Trophoblast cell (in vitro differentiated cells and primary cell): ENCODE results near the gene SLC6A18.
A peak's percentile ranks its signal among the peaks of the same experiment; 100 is the strongest.

Experiments
- DNase-seq, 2 donors: peaks; one replicate each; pipeline ENCODE4 v3.0.0-alpha.2; 2016
- H2AFZ ChIP-seq: 2 replicates; pipeline ENCODE4 v1.6.1; 2013; ENCODE audit warnings: low read length, moderate library complexity, mild to moderate bottlenecking; ENCODE audit not compliant: insufficient read depth, poor library complexity
- H2AK5ac ChIP-seq: 2 replicates; pipeline ENCODE4 v1.6.1; 2013; ENCODE audit warnings: mild to moderate bottlenecking, low read length
- H2BK120ac ChIP-seq: 2 replicates; pipeline ENCODE4 v1.6.1; 2013; ENCODE audit warnings: low read length, mild to moderate bottlenecking, moderate library complexity; ENCODE audit not compliant: insufficient read depth, poor library complexity
- H2BK12ac ChIP-seq: 2 replicates; pipeline ENCODE4 v1.6.1; 2013; ENCODE audit warnings: mild to moderate bottlenecking, low read length, moderate library complexity
- H2BK5ac ChIP-seq: 2 replicates; pipeline ENCODE4 v1.6.1; 2013; ENCODE audit warnings: low read length, low read depth, moderate library complexity, mild to moderate bottlenecking; ENCODE audit not compliant: poor library complexity
- H3K14ac ChIP-seq: 2 replicates; pipeline ENCODE4 v1.6.1; 2013; ENCODE audit warnings: mild to moderate bottlenecking, low read length
- H3K18ac ChIP-seq: 2 replicates; pipeline ENCODE4 v1.6.1; 2013; ENCODE audit warnings: mild to moderate bottlenecking, low read length
- H3K23ac ChIP-seq: 2 replicates; pipeline ENCODE4 v1.6.1; 2013; ENCODE audit warnings: low read length
- H3K27ac ChIP-seq: 2 replicates; pipeline ENCODE4 v1.5.1; 2013; ENCODE audit warnings: low read depth, mild to moderate bottlenecking, inconsistent platforms, low read length, moderate library complexity
- H3K27me3 ChIP-seq: 2 replicates; pipeline ENCODE4 v1.6.1; 2013; ENCODE audit warnings: inconsistent platforms, mild to moderate bottlenecking, low read length, moderate library complexity; ENCODE audit not compliant: insufficient read depth
- H3K36me3 ChIP-seq, 2 experiments: 1 replicate in 1 of 2; 2 replicates in 1 of 2; pipeline ENCODE4 v1.6.1; 2013; ENCODE audit warnings: low read length in 2 of 2, mild to moderate bottlenecking in 2 of 2, moderate library complexity in 1 of 2; ENCODE audit not compliant: insufficient read depth in 2 of 2, control insufficient read depth in 1 of 2
- H3K4ac ChIP-seq: 2 replicates; pipeline ENCODE4 v1.6.1; 2013; ENCODE audit warnings: low read depth, mild to moderate bottlenecking, low read length, moderate library complexity
- H3K4me1 ChIP-seq, 2 experiments: 1 replicate in 1 of 2; 2 replicates in 1 of 2; pipeline ENCODE4 v1.6.1; 2013; ENCODE audit warnings: low read length in 2 of 2, mild to moderate bottlenecking in 2 of 2, moderate library complexity in 1 of 2; ENCODE audit not compliant: insufficient read depth in 2 of 2, control insufficient read depth in 1 of 2
- H3K4me2 ChIP-seq: 2 replicates; pipeline ENCODE4 v1.6.1; 2013; ENCODE audit warnings: inconsistent platforms, mild to moderate bottlenecking, low read length, moderate library complexity
- H3K4me3 ChIP-seq: 2 replicates; pipeline ENCODE4 v1.5.1; 2013; ENCODE audit warnings: mild to moderate bottlenecking, low read depth, low read length, inconsistent platforms
- H3K79me1 ChIP-seq: one replicate; pipeline ENCODE4 v1.6.1; 2013; ENCODE audit warnings: low read length
- H3K79me2 ChIP-seq: 2 replicates; pipeline ENCODE4 v1.6.1; 2013; ENCODE audit warnings: low read length, mild to moderate bottlenecking; ENCODE audit not compliant: control insufficient read depth, insufficient read depth, poor library complexity
- H3K9ac ChIP-seq: 2 replicates; pipeline ENCODE4 v1.6.1; 2013; ENCODE audit warnings: mild to moderate bottlenecking, low read length
- H3K9me3 ChIP-seq: 2 replicates; pipeline ENCODE4 v1.6.1; 2013; ENCODE audit warnings: low read depth, mild to moderate bottlenecking, control low read depth, inconsistent platforms, low read length; ENCODE audit not compliant: insufficient read depth
- H4K12ac ChIP-seq: 2 replicates; pipeline ENCODE4 v1.6.1; 2013; ENCODE audit warnings: low read depth, mild to moderate bottlenecking, low read length, moderate library complexity
- H4K8ac ChIP-seq: 2 replicates; pipeline ENCODE4 v1.6.1; 2013; ENCODE audit warnings: low read depth, mild to moderate bottlenecking, low read length, moderate library complexity
- H4K91ac ChIP-seq: one replicate; pipeline ENCODE4 v1.6.1; 2013; ENCODE audit warnings: low read depth, mild to moderate bottlenecking, low read length, moderate library complexity
- WGBS: extraction: QIAGEN DNeasy Blood & Tissue Kit; methylation state at CpG from one replicate; pipeline ENCODE4 v1.1.7; 2013; ENCODE audit warnings: missing lambda C conversion rate; ENCODE audit not compliant: insufficient read length, insufficient coverage; ENCODE audit errors: extremely low coverage; 5-methylcytosine and 5-hydroxymethylcytosine counted together

The SLC6A18 gene

DNA sequence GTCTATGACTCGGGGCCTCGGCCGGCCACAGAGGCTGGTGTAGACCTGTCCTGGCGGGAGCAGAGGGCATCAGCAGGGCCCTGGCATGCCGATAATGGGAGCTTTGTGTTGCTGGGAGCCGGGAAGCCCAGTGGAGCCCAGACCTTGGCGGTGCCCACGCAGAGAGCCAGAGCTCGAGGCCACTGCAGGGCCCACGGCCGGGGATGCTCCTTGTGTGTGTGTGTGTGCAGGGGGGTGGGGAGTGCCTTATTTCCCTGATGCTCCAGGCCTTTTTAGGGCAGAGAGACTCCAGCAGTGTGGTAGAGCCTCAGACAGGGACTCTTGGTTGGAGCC lies 5.4 kb upstream of the SLC6A18 start:
- no peak overlapping the region for H3K4ac ChIP-seq
- H3K4me3 ChIP-seq: no peak overlapping the region
- no peak overlapping the region for H3K4me2 ChIP-seq
- no peak overlapping the region for H4K91ac ChIP-seq
- H4K12ac ChIP-seq: no peak overlapping the region
- H3K9me3 ChIP-seq: peaks cover 25% of the 10 kb centered on the region
- no peak overlapping the region for H2AK5ac ChIP-seq
- no peak overlapping the region for H3K27ac ChIP-seq
- no peak for DNase-seq
- WGBS: no CpG with 5 or more reads among the region's 11 CpGs
- no peaks in the 10 kb centered on the region for H3K79me1 ChIP-seq
- no peak overlapping the region for H2BK5ac ChIP-seq
- no peak overlapping the region for H2AFZ ChIP-seq
- H3K9ac ChIP-seq: no peak overlapping the region
- no peak overlapping the region for H3K23ac ChIP-seq
- no peak overlapping the region for H3K18ac ChIP-seq
- H4K8ac ChIP-seq: no peak overlapping the region
- H3K14ac ChIP-seq: no peak overlapping the region
- no peaks in the 10 kb centered on the region for H3K79me2 ChIP-seq
- H3K4me1 ChIP-seq: no peaks in the 10 kb centered on the region
- no peaks in the 10 kb centered on the region for H3K36me3 ChIP-seq
- no peak overlapping the region for H2BK12ac ChIP-seq
- H3K27me3 ChIP-seq: no peaks in the 10 kb centered on the region
- H2BK120ac ChIP-seq: no peak overlapping the region

GRCh38 chr5:1220351-1220750 lies 4.8 kb upstream of the SLC6A18 start:
- no CpG with 5 or more reads among the region's 9 CpGs for WGBS
- no peak overlapping the region for H3K27ac ChIP-seq
- H3K4me2 ChIP-seq: no peak overlapping the region
- no peak overlapping the region for H3K23ac ChIP-seq
- H3K79me2 ChIP-seq: no peaks in the 10 kb centered on the region
- no peak overlapping the region for H3K14ac ChIP-seq
- H3K36me3 ChIP-seq: no peaks in the 10 kb centered on the region
- no peak overlapping the region for H2AFZ ChIP-seq
- H3K9ac ChIP-seq: no peak overlapping the region
- H3K27me3 ChIP-seq: no peaks in the 10 kb centered on the region
- H4K12ac ChIP-seq: no peak overlapping the region
- H2BK12ac ChIP-seq: no peak overlapping the region
- no peak overlapping the region for H2BK120ac ChIP-seq
- no peak overlapping the region for H3K4me3 ChIP-seq
- H4K91ac ChIP-seq: no peak overlapping the region
- H3K9me3 ChIP-seq: peaks cover 23% of the 10 kb centered on the region
- no peaks in the 10 kb centered on the region for H3K4me1 ChIP-seq
- no peak overlapping the region for H3K18ac ChIP-seq
- H2BK5ac ChIP-seq: no peak overlapping the region
- H3K4ac ChIP-seq: no peak overlapping the region
- H2AK5ac ChIP-seq: no peak overlapping the region
- no peak for DNase-seq
- H3K79me1 ChIP-seq: no peaks in the 10 kb centered on the region
- H4K8ac ChIP-seq: no peak overlapping the region

- no peak for DNase-seq
- no peak overlapping the region for H3K27ac ChIP-seq
- H3K79me1 ChIP-seq: no peaks in the 10 kb centered on the region
- no peaks in the 10 kb centered on the region for H3K27me3 ChIP-seq
- H3K23ac ChIP-seq: no peak overlapping the region
- H3K36me3 ChIP-seq: no peaks in the 10 kb centered on the region
- H2BK120ac ChIP-seq: no peak overlapping the region
- H4K8ac ChIP-seq: no peak overlapping the region
- no peak overlapping the region for H4K12ac ChIP-seq
- no peak overlapping the region for H3K4ac ChIP-seq
- H3K14ac ChIP-seq: no peak overlapping the region
- no peaks in the 10 kb centered on the region for H3K4me1 ChIP-seq
- no peak overlapping the region for H3K9ac ChIP-seq
- H3K18ac ChIP-seq: no peak overlapping the region
- no peak overlapping the region for H3K4me3 ChIP-seq
- peaks cover 18% of the 10 kb centered on the region for H3K9me3 ChIP-seq
- no peak overlapping the region for H3K4me2 ChIP-seq
- no peak overlapping the region for H4K91ac ChIP-seq
- no peak overlapping the region for H2AFZ ChIP-seq
- no peaks in the 10 kb centered on the region for H3K79me2 ChIP-seq
- WGBS: no CpG with 5 or more reads among the region's 19 CpGs
- no peak overlapping the region for H2BK5ac ChIP-seq
- no peak overlapping the region for H2BK12ac ChIP-seq
- no peak overlapping the region for H2AK5ac ChIP-seq
These were observed 4.3 kb upstream of the SLC6A18 start for GRCh38 chr5:1220831-1221230.

DNA sequence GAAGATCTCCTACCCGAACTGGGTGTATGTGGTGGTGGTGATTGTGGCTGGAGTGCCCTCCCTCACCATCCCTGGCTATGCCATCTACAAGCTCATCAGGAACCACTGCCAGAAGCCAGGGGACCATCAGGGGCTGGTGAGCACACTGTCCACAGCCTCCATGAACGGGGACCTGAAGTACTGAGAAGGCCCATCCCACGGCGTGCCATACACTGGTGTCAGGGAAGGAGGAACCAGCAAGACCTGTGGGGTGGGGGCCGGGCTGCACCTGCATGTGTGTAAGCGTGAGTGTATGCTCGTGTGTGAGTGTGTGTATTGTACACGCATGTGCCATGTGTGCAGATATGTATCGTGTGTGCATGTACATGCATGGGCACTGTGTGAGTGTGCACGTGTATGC lies 3.5 kb upstream of the SLC6A18 start:
- peak overlapping the region; percentile 35 for H3K9ac ChIP-seq
- H2BK120ac ChIP-seq: no peak overlapping the region
- H4K8ac ChIP-seq: no peak overlapping the region
- H2AFZ ChIP-seq: no peak overlapping the region
- peaks cover 10% of the 10 kb centered on the region for H3K9me3 ChIP-seq
- H2BK5ac ChIP-seq: no peak overlapping the region
- H3K4me3 ChIP-seq: no peak overlapping the region
- no peaks in the 10 kb centered on the region for H3K79me1 ChIP-seq
- H4K91ac ChIP-seq: no peak overlapping the region
- H3K4me1 ChIP-seq: no peaks in the 10 kb centered on the region
- no peaks in the 10 kb centered on the region for H3K79me2 ChIP-seq
- no peak overlapping the region for H4K12ac ChIP-seq
- H2BK12ac ChIP-seq: no peak overlapping the region
- DNase-seq: no peak
- H3K18ac ChIP-seq: no peak overlapping the region
- H3K36me3 ChIP-seq: no peaks in the 10 kb centered on the region
- no peak overlapping the region for H2AK5ac ChIP-seq
- WGBS: no CpG with 5 or more reads among the region's 10 CpGs
- H3K27me3 ChIP-seq: no peaks in the 10 kb centered on the region
- peak overlapping the region; percentile 45 for H3K23ac ChIP-seq
- H3K27ac ChIP-seq: no peak overlapping the region
- no peak overlapping the region for H3K4ac ChIP-seq
- H3K4me2 ChIP-seq: no peak overlapping the region
- H3K14ac ChIP-seq: no peak overlapping the region
